ENCODE measurements around the gene ATP12A.

Gene ATP12A

DNA sequence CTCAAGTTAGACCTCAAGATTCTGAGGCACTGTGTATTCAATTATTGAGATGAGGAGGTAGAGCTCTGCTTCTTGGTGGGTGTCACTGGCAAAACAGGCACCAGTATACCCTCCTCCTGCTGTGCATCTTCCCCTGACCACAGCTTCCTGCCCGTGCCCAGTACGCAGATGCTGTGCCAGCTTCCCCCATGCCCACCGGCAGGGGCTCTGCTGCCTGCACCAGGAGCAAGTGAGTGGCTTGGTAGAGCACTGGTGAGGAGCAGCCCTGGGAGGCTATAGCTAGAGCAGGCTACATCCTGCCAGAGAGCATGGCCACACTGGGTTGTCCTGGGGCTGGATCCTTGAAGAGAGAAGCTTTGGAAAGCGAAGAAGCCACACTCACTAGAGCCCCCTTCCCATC, 62.8 kb downstream of the ATP12A start:
- no peak for TF ChIP-seq CTCF (IDR thresholded peaks at IDR 0.05; ENCODE audit: low read depth, low read length, missing control alignments)
- no peak for DNase-seq (ENCODE audit: low read depth)
- H3K4me3 ChIP-seq (ENCODE audit: low read depth, low read length) = no peak overlapping the region

DNA sequence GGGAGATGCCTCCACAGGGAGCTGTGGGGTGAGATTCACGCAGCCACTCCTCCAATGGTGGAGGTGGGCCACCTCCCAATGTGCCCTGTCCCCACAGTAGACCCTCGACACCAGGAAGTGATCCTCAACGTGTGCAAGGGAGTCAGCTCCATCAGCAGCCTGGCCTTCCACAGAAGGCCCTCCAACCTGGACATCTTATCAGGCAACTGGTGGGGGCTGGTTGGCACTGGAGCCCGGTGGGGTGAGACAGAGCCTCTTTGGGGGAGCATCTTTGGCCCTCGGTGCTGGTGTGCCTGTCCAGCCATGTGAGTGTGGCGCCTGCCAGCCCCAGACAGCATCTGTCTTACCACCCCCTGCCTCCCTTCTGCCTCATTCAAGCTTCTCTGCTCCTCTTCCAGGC, 64.0 kb downstream of the ATP12A start:
- H3K4me3 ChIP-seq (ENCODE audit: low read depth, low read length) = no peak overlapping the region
- TF ChIP-seq CTCF (IDR thresholded peaks at IDR 0.05; ENCODE audit: low read depth, low read length, missing control alignments) = no peak
- no peak for DNase-seq (ENCODE audit: low read depth)

DNA sequence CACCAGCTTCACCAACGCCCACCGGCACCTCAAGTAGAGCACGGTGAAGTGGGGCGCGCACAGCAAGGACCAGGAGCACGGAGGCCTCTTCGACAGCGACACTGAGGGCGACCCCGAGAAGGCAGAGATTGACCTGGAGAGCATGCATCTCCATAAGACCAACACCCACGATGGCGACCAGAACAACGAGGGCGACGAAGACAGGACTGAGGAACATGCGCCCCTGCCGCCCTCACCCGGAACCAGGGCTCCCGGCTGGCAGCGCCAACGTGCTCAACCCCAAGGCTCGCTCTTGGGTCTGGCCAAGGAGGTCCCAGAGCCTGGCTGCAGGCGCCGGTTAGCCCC, 65.3 kb downstream of the ATP12A start:
- no peak for DNase-seq (ENCODE audit: low read depth)
- no peak overlapping the region for H3K4me3 ChIP-seq (ENCODE audit: low read depth, low read length)

GRCh38 chr13:24745861-24746617, 65.8 kb downstream of the ATP12A start:
- TF ChIP-seq CTCF (IDR thresholded peaks at IDR 0.05; ENCODE audit: low read depth, low read length, missing control alignments) = peak; percentile 8
- DNase-seq (ENCODE audit: low read depth) = no peak
- no peak overlapping the region for H3K4me3 ChIP-seq (ENCODE audit: low read depth, low read length)

More for the DNA sequence above, 65.3 kb downstream of the ATP12A start:
- no peak for TF ChIP-seq CTCF (IDR thresholded peaks at IDR 0.05; ENCODE audit: low read depth, low read length, missing control alignments)

DNA sequence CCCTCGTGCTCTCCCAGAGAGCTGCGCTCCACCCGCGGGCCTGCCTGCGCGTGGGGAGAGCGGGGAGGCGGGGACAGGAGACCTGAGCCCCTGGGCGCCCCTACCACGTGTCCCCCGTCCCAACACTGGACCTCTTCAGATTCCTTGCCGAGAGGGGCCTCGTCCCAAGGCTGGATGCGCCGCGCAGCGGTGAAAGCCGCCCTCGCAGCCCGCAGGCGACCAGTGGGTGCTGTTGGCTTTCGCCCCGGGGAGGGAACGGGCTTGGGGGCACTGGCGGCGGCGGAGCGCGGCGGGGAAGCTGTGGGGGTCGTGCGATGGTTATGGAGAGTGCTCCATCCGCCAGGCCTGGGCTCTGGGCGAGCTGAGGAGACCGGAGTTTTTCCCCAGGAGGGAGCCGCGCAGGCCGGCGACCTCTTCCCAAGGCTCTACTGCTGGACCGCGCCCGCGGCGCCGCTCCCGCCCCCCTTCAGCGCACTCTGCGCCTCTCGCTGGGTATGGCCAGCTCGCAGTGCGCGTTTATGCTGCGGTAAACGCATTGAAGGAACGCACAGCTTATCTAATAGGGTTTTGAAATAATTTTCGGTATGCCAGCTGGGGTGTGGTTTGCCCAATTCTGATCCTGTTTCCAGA, 66.5 kb downstream of the ATP12A start:
- TF ChIP-seq CTCF (IDR thresholded peaks at IDR 0.05; ENCODE audit: low read depth, low read length, missing control alignments) = peak; percentile 34
- H3K4me3 ChIP-seq (ENCODE audit: low read depth, low read length) = no peak overlapping the region; the same call in 1 of the 2 replicates
- DNase-seq (ENCODE audit: low read depth) = no peak

GRCh38 chr13:24747248-24748060, 67.2 kb downstream of the ATP12A start:
- H3K4me3 ChIP-seq (ENCODE audit: low read depth, low read length) = peak overlapping the region; percentile 49
- DNase-seq (ENCODE audit: low read depth) = no peak
- TF ChIP-seq CTCF (IDR thresholded peaks at IDR 0.05; ENCODE audit: low read depth, low read length, missing control alignments) = no peak
